Measurements from ENCODE around the gene SHISA7.

DNA sequence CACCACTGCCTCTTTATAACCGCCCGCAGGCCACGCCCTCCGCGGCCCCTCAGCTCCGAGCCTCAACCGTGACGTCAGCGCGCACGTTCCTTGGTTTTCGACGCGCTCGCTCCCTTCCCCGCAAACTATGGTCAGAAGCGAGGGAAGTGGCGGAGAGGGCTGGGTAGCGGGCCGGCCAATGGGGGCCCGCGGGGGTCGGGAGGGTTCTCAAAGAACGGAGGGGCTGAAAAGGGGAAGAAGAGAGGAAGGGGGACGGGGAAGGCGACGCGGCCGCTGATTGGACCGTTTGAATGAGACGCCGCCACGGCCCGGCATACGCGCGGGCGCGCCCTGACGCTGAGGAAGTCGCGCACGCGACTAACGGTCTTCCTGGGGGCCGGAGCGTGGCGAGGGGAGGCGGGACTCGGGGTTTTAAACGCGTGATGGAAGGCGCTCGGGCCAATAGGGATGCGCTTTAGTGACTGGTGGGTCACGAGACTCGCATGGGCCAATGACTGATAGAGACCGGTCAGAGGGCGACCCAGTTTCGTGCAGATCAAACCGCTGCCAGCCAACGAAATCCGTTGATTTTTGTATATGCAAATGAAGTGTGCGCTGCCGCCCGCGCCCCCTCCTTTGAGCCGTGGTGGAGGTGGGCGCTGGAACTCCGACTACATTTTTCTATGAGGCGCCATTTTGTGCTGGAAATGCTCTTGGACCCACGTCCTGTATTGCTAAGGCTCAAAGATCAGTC lies 35.1 kb downstream of the SHISA7 start:
- TF ChIP-seq, protein P1, sequence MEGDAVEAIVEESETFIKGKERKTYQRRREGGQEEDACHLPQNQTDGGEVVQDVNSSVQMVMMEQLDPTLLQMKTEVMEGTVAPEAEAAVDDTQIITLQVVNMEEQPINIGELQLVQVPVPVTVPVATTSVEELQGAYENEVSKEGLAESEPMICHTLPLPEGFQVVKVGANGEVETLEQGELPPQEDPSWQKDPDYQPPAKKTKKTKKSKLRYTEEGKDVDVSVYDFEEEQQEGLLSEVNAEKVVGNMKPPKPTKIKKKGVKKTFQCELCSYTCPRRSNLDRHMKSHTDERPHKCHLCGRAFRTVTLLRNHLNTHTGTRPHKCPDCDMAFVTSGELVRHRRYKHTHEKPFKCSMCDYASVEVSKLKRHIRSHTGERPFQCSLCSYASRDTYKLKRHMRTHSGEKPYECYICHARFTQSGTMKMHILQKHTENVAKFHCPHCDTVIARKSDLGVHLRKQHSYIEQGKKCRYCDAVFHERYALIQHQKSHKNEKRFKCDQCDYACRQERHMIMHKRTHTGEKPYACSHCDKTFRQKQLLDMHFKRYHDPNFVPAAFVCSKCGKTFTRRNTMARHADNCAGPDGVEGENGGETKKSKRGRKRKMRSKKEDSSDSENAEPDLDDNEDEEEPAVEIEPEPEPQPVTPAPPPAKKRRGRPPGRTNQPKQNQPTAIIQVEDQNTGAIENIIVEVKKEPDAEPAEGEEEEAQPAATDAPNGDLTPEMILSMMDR (IDR thresholded peaks at IDR 0.05): no peak
- TF ChIP-seq TAF1 (IDR thresholded peaks at IDR 0.05; ENCODE audit: borderline replicate concordance, low read depth, low read length): peak; percentile 39; the same call in 1 of the 2 replicates
- no peak for TF ChIP-seq JUND (IDR thresholded peaks at IDR 0.05)
- peak; percentile 53; the same call in 1 of the 2 replicates for TF ChIP-seq POLR2AphosphoS5 (IDR thresholded peaks at IDR 0.05; ENCODE audit: low read depth, low read length)
- no peak for TF ChIP-seq RAD21 (IDR thresholded peaks at IDR 0.05; ENCODE audit: low read length)
- peak; percentile 66 for TF ChIP-seq ELF1 (IDR thresholded peaks at IDR 0.05)
- no peak; the same call in 1 of the 2 replicates for TF ChIP-seq MEF2A (IDR thresholded peaks at IDR 0.05; ENCODE audit: borderline replicate concordance, low read depth)
- TF ChIP-seq, protein P2, sequence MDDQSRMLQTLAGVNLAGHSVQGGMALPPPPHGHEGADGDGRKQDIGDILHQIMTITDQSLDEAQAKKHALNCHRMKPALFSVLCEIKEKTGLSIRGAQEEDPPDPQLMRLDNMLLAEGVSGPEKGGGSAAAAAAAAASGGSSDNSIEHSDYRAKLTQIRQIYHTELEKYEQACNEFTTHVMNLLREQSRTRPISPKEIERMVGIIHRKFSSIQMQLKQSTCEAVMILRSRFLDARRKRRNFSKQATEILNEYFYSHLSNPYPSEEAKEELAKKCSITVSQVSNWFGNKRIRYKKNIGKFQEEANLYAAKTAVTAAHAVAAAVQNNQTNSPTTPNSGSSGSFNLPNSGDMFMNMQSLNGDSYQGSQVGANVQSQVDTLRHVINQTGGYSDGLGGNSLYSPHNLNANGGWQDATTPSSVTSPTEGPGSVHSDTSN (IDR thresholded peaks at IDR 0.05): peak; percentile 99
- TF ChIP-seq RFX5 (IDR thresholded peaks at IDR 0.05; ENCODE audit: low read length): peak; percentile 40; the same call in 1 of the 2 replicates
- TF ChIP-seq, protein P3, sequence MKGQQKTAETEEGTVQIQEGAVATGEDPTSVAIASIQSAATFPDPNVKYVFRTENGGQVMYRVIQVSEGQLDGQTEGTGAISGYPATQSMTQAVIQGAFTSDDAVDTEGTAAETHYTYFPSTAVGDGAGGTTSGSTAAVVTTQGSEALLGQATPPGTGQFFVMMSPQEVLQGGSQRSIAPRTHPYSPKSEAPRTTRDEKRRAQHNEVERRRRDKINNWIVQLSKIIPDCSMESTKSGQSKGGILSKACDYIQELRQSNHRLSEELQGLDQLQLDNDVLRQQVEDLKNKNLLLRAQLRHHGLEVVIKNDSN (IDR thresholded peaks at IDR 0.05; ENCODE audit: borderline replicate concordance, low read depth): peak; percentile 94
- TF ChIP-seq RCOR1 (IDR thresholded peaks at IDR 0.05; ENCODE audit: low read length): peak; percentile 40; the same call in 1 of the 2 replicates
